Motor neuron (in vitro differentiated cells): ENCODE measurements around the gene CTNND2. TPM values are rescaled to one million over a fixed set of nuclear protein-coding genes. Genes with fewer than 3 reads are reported as not detected.

Experiments
- ATAC-seq, 8 experiments: fragments of 200-7000 bp; cut with Tn5 transposase; replicated peaks in 6 of 8; 2 replicates each; pipeline ENCODE4 v1.8.0; 2021; ENCODE audit warnings: mild to moderate bottlenecking in 8 of 8, moderate library complexity in 8 of 8
- H3K27ac ChIP-seq, 2 donors: fragments of 250-450 bp; sonication (Bioruptor Pico); 2 replicates each; pipeline ENCODE4 v1.9.0; 2021; ENCODE audit warnings: antibody characterized with exemption in 2 of 2, mild to moderate bottlenecking in 2 of 2, moderate library complexity in 1 of 2
- H3K4me1 ChIP-seq, 2 donors: fragments of 250-450 bp; sonication (Bioruptor Pico); replicated peaks in 1 of 2; 2 replicates each; pipeline ENCODE4 v1.6.1; 2021; ENCODE audit warnings: antibody characterized with exemption in 2 of 2, mild to moderate bottlenecking in 2 of 2, moderate library complexity in 1 of 2
- H3K4me3 ChIP-seq, 5 donors: fragments of 250-450 bp; sonication (Bioruptor Pico); 2 replicates each; pipeline ENCODE4 v1.9.0; 2021; ENCODE audit warnings: antibody characterized with exemption in 5 of 5, mild to moderate bottlenecking in 5 of 5, moderate library complexity in 4 of 5
- WGBS, 10 experiments: fragments of 450-650 bp; shearing (Covaris generic); methylation state at CpG; one replicate each; pipeline ENCODE4 v1.0.0; 2022; 5-methylcytosine and 5-hydroxymethylcytosine counted together
- in situ Hi-C, 9 experiments: fragments of 400-800 bp; cut with MboI; loops; one replicate each; pipeline ENCODE4 v1.15.0; 2021; ENCODE audit warnings: low sequenced_read_pairs in 9 of 9, low pct_unique_long_range_greater_than_20kb in 2 of 9; ENCODE audit not compliant: unreplicated experiment in 9 of 9
- total RNA-seq, 8 experiments: library from RNA; unstranded; fragments of 300-600 nt; gene quantifications; 2 replicates each; pipeline versions ENCODE4 v1.2.3 to v1.2.4, GENCODE V29; 2022

Gene CTNND2
- total RNA-seq, 8 experiments from 2014 or later: 0.51 to 49.9 (median 40.1) TPM

DNA sequence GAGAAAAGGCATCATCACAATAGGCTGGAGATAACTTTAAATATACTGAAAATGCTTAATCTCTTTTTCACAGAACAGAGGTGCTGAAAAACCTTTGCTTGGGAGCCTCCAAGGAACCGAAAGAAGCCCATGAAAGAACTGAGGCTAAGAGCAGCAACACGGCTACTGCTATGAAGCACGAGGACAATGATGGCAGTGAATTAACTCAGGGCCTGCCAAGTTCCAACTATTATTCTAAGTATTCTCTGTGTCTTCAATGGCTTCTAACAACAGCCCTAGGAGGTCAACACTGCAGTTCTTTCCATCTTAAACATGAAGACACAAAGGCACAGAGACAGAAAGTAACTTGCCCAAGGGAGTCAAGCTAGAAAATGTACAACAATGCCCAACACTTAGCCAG is 850.2 kb downstream of the CTNND2 start:
- peak in 1 of 8 experiments; percentile 42 for ATAC-seq
- Histone ChIP-seq H3K27ac (no peak overlapping the region), H3K4me1 (no peaks in the 10 kb centered on the region), H3K4me3 (no peak overlapping the region)
- 0 to 83% (median 47%) methylated on average over 1 to 3 of the region's 3 CpGs; no CpG with 5 or more reads in 1 of the 10 experiments for WGBS, 10 experiments
- in situ Hi-C loops: no loop called here

DNA sequence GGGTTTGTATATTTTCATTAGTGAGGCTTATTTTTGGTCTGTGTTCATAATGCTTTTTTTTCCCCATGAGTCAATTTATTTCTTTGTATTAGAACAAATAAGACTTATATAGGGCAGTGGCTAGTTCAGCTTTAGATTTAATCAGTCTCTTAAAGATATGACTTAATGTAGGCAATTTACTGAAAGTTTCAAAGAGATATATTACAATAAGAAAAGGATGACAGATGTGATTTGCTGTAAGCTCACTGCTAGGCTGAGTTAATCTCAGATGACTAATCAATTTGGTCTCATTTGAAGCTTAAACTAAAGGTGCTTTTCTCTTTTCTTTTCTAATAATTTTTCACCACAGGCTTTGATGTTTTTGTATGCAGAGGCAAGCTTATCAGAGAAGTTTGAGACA is 851.4 kb downstream of the CTNND2 start:
- Histone ChIP-seq H3K4me1 (no peaks in the 10 kb centered on the region), H3K4me3 (no peak overlapping the region), H3K27ac (no peak overlapping the region)
- ATAC-seq: peak in 3 of 8 experiments; percentile 24 to 78 (median 53)
- in situ Hi-C loops: no loop called here

DNA sequence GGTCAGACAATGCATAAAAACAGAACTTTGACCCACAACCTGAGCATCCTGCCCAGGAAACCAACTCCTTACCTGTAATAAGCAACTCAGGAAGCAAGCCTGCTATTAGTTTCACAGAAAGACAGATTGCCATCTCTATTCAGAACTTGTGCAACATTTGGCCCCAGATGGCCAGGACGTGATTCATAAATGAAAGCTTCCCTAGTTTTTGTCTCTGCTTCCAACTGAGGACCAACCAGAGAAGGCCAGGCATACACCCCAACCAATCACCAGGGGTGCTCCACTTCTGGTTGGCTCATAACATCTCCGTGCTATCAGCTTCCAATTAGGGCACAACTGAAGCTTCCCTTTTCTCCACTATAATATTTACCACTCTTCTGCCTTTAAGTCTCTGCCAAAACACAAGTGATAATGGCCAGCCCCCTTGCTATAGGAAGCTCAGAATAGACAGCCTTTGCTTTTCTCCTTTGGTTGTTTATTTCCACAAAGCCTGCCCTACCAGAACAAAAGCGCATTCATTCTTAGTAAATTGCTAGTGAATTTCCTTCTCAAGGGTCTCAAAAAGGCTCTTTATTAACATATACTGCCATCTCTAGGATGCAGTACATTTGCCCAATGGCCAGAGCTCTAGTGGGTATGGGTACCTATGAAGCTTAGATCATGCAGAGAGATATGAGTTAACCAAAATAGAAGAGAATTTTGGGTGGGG is 853.5 kb downstream of the CTNND2 start:
- in situ Hi-C loops: no loop called here
- Histone ChIP-seq H3K4me3 (no peak overlapping the region), H3K27ac (no peak overlapping the region), H3K4me1 (peaks cover 0 to 4% of the 10 kb centered on the region in 2 donors)
- peak in 2 of 8 experiments; percentile 47 to 69 for ATAC-seq
- 13 to 100% (median 76%) methylated on average over 1 to 3 of the region's 3 CpGs for WGBS, 10 experiments

DNA sequence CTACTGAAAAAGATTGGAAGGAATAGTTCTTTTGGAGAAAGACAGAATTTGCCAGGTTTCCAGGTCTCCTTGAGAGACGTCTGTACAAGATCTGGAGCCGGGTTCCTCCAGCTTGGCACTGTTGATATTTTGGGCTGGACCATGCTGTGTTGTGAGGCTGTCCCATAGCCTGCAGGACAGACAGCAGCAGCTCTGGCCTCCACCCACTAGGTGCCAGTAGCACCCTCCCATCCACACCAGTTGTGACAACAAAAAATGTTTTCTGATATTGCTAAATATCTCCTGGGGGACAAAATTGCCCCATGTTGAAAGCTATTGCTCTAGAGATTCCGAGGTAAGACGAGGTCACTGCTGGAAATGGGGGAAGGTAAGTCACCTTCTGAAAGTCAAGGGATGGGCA is 855.5 kb downstream of the CTNND2 start:
- H3K4me3 ChIP-seq: no peak overlapping the region
- peak in 3 of 8 experiments; percentile 52 to 64 (median 62) for ATAC-seq
- H3K27ac ChIP-seq: no peak overlapping the region
- in situ Hi-C loops: no loop called here
- 8 to 100% (median 87%) methylated on average over 1 to 4 of the region's 4 CpGs; no CpG with 5 or more reads in 4 of the 10 experiments for WGBS, 10 experiments
- peaks cover 0 to 4% of the 10 kb centered on the region in 2 donors for H3K4me1 ChIP-seq

DNA sequence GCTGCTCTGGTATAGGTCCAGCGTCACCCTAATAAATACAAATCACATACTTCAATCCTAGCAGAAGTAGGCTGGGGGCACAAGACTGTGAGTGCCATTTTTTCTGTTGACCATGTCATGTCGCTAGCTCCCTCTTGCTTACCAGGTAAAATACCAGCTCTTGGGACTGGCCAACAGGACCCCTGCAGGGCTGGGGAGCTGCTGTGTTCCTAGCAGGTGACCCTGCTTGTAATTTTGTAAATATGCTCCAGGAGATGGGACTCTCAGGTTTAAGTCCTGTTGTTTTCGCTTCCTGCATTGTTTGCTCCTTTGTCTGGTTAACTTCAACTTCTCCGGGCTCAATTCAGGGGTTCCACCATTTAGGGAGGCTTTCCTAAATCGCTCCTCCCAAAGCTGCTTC is 856.6 kb downstream of the CTNND2 start:
- H3K4me1 ChIP-seq: peaks cover 0 to 4% of the 10 kb centered on the region in 2 donors
- no peak for ATAC-seq
- no peak overlapping the region for H3K27ac ChIP-seq
- whole genome bisulfite sequencing, 10 experiments: 30 to 100% (median 84%) methylated on average over 1 to 5 of the region's 5 CpGs; no CpG with 5 or more reads in 3 of the 10 experiments
- in situ Hi-C loops: no loop called here
- no peak overlapping the region for H3K4me3 ChIP-seq

DNA sequence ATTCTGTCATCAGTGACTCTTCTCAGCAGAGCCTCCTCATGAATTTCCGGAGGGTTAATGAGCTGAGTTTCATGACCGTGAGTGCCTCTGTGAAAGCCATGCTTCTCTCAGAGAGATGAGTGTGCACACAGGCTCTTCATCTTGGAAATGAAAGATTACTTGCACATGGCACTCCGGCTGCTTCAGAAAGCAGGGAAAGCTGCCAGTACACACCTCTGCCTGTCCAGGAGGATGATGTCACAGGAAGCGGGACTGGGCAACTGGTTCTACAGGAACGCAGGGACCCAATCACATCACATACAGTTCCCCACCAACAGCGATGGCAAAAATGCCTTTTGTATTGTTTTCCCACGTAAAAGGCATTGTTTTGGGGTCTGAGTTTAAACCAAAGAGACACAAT is 857.2 kb downstream of the CTNND2 start:
- WGBS, 10 experiments: 0 to 100% (median 80%) methylated on average over 1 to 6 of the region's 7 CpGs; no CpG with 5 or more reads in 1 of the 10 experiments
- ATAC-seq: peak in 5 of 8 experiments; percentile 56 to 93 (median 83)
- Histone ChIP-seq H3K4me3 (no peak overlapping the region), H3K4me1 (peaks cover 0 to 4% of the 10 kb centered on the region in 2 donors), H3K27ac (no peak overlapping the region)
- in situ Hi-C loops: no loop called here

DNA sequence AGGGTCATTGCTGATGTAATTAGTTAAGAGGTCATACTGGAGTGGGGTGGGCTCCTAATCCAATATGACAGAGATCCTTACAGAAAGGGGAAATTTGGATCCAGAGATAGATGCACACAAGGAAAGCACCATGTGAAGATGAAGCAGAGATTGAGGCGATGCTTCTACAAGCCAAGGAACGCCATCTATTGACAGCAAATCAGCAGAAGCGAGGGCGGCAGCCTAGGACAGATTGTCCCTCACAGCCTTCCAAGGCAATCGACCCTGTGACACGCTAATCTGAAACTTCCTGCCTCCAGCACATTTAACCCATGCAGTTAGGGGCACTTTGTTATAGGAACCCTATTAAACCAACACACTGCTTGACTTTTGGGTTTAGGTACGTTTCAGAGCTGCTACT is 858.1 kb downstream of the CTNND2 start:
- no peak overlapping the region for H3K4me3 ChIP-seq
- H3K4me1 ChIP-seq: peaks cover 0 to 4% of the 10 kb centered on the region in 2 donors
- ATAC-seq: peak in 2 of 8 experiments; percentile 69 to 70
- no peak overlapping the region for H3K27ac ChIP-seq
- in situ Hi-C loops: no loop called here
- 0 to 93% (median 52%) methylated on average over 1 to 7 of the region's 7 CpGs; no CpG with 5 or more reads in 1 of the 10 experiments for WGBS, 10 experiments

DNA sequence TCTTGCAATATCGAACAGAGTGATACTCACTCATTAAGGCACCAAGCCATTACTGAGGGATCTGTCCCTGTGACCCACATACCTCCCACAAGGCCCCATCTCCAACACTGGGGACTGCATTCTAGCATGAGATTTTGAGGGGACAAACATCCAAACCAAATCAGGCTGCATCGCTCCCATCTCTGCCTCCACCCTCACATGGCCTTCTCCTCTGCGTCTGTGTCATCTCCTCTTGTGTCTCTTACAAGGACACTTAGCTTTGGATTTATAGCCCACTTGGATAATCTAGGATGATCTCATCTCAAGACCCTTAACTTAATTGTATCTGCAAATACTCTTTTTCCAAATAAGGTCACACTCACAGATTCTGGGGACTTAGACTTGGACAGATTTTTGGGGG is 858.8 kb downstream of the CTNND2 start:
- WGBS, 10 experiments: 0 to 100% (median 83%) methylated on average over 1 to 3 of the region's 3 CpGs; no CpG with 5 or more reads in 3 of the 10 experiments
- Histone ChIP-seq H3K27ac (no peak overlapping the region), H3K4me1 (peaks cover 0 to 4% of the 10 kb centered on the region in 2 donors), H3K4me3 (no peak overlapping the region)
- peak in 2 of 8 experiments; percentile 58 to 65 for ATAC-seq
- in situ Hi-C loops: no loop called here

DNA sequence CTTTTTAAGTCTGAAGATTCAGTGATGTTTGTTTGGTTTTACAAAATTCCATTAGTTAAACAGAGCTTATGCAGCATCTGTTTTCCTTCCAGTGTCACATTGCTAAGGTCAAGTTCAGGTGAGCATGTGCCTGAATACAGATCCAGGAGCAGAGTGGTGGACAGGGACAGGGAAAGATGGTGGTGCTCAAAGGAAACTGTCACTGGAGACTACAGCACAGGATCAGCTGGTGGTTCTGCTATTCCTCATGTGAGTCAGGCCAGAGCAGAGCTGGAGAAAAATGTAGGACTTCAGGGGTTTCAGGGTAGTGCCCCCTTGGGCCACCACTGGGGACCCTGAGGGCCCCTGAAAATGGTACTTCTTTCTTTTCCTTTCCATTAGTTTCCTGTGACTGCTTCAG is 859.7 kb downstream of the CTNND2 start:
- Histone ChIP-seq H3K27ac (no peak overlapping the region), H3K4me3 (no peak overlapping the region), H3K4me1 (peaks cover 0 to 4% of the 10 kb centered on the region in 2 donors)
- in situ Hi-C loops: no loop called here
- ATAC-seq: no peak

DNA sequence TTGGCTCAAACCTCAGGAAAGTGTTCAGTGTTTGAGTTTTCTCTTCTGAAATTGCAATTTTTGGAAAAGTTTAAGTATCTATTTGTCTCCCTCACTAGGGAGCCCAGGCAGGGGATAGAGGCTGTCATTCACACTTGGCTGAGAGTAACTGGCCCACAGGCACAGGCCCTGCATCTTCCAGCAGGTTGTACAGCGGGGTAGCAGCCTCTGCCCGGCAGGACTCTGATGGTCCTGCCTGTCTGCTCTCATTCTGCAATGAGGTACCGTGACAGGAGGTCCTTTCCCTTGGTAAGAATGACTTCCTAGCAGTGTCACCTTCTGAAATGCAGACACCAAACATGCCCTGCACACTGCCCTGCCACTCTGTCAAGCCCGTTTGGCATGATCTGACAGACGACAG is 860.4 kb downstream of the CTNND2 start:
- no peak overlapping the region for H3K27ac ChIP-seq
- H3K4me3 ChIP-seq: no peak overlapping the region
- peaks cover 0 to 4% of the 10 kb centered on the region in 2 donors for H3K4me1 ChIP-seq
- in situ Hi-C loops: no loop called here
- ATAC-seq: no peak
- WGBS, 10 experiments: 0 to 100% (median 60%) methylated on average over 1 to 4 of the region's 5 CpGs; no CpG with 5 or more reads in 2 of the 10 experiments

DNA sequence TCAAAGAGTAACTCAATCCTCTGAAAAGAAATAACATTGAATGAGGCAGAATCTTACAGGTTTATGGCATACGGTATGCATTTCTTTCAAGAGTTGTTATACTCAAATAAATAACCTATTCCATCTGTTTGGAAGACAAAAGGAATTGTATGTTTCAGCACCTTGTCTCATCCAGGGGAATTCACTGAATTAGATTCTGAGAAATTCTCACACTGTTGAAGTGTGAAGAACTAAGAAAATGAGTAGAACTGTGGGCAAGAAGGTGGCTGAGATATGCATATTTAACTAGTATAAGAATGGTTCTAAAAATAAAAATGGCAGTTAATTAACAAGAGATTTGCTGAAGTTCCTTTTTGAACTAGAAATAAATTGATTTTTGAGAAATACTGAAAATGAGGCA is 863.9 kb downstream of the CTNND2 start:
- H3K4me3 ChIP-seq: no peak overlapping the region

DNA sequence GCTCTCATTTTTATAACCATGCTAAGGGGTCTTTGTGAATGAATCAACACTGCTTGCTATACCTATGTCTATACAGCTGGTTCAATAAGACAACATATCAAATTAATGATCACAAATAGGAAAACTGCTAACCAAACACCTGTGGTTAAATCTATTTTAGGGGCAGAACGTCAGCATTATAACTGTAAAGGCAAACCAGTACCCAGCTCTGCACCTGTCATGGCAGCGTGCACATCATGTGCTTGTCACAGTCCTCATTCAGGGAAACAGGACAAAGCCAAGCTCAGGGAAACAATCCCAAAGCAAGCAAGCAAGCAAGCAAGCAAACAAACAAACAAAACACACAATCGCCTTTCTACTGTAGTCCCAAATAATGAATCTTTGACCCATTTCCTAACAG is 865.5 kb downstream of the CTNND2 start:
- WGBS, 10 experiments: 17 to 94% (median 42%) methylated on average over 1 to 3 of the region's 3 CpGs; no CpG with 5 or more reads in 3 of the 10 experiments
- Histone ChIP-seq H3K4me1 (no peaks in the 10 kb centered on the region), H3K27ac (no peak overlapping the region), H3K4me3 (no peak overlapping the region)
- ATAC-seq: no peak
- in situ Hi-C loops: no loop called here

More for the DNA sequence above, 863.9 kb downstream of the CTNND2 start:
- no peak for ATAC-seq
- in situ Hi-C loops: no loop called here
- H3K27ac ChIP-seq: no peak overlapping the region
- no peaks in the 10 kb centered on the region for H3K4me1 ChIP-seq
- WGBS, 10 experiments: 0 to 100% (median 83%) methylated on average over 1 of the region's 1 CpG; no CpG with 5 or more reads in 3 of the 10 experiments

DNA sequence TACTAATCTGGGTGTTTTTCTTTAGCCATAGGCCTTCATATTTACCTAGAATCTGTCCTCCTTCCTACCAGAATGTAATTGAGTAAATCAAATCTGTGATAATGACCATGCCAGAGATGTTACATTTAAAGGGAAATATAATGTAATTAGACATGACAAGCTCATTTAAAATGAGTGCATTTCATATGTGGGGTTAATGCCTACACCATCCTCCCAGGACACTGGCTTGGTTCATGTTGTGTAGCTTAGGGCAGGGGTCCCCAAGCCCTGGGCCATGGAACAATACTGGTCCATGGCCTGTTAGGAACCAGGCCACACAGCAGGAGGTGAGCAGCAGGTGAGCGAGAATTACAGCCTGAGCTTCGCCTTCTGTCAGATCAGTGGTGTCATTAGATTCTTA is 866.3 kb downstream of the CTNND2 start:
- 0 to 100% (median 52%) methylated on average over 1 to 2 of the region's 2 CpGs; no CpG with 5 or more reads in 4 of the 10 experiments for WGBS, 10 experiments
- ATAC-seq: no peak
- H3K4me3 ChIP-seq: no peak overlapping the region
- H3K27ac ChIP-seq: no peak overlapping the region
- in situ Hi-C loops: no loop called here
- no peaks in the 10 kb centered on the region for H3K4me1 ChIP-seq

DNA sequence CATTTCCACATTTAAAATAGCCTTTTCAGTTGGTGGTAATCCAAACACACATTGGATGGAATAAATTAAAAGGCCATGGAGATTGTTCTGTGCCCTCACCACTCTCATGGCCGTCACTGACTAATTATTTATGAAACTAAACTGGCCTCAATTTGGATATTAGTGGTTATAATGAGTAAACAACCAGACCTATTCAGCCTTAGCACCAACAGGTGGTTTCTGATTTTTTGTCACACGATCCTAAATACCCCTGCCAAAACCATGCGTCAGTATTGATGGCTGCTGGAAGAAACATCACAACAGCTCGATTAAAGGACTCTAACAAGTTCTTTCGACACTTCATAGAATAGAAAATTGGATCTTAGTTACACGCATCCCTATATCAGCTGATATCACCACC is 867.2 kb downstream of the CTNND2 start:
- in situ Hi-C loops: no loop called here
- Histone ChIP-seq H3K4me1 (no peaks in the 10 kb centered on the region), H3K27ac (no peak overlapping the region), H3K4me3 (no peak overlapping the region)
- ATAC-seq: no peak
- 8 to 100% (median 76%) methylated on average over 1 to 6 of the region's 6 CpGs; no CpG with 5 or more reads in 1 of the 10 experiments for WGBS, 10 experiments
